Body of pancreas (tissue), 4 donors: Measurements from ENCODE around the gene GRIK4. TPM values are rescaled to one million over a fixed set of nuclear protein-coding genes. Genes with fewer than 3 reads are reported as not detected.

Experiments used
- ATAC-seq: fragments of 150-250 bp; one replicate; pipeline ENCODE4 v1.9.1; 2016
- DNase-seq, 4 donors: peaks; one replicate each; pipeline ENCODE4 v3.0.0-alpha.2; 2019
- H3K27ac ChIP-seq, 4 donors: fragments of 200-600 bp; sonication (generic); 1 replicate in 3 of 4; 2 replicates in 1 of 4; pipeline versions ENCODE4 v1.5.1 to v1.6.1; 2016 to 2019; ENCODE audit warnings: mild to moderate bottlenecking in 1 of 4, mixed read lengths in 1 of 4, moderate library complexity in 1 of 4
- H3K27me3 ChIP-seq, 2 donors: fragments of 200-600 bp; sonication (generic); one replicate each; pipeline ENCODE4 v1.6.0; 2016; ENCODE audit warnings: mild to moderate bottlenecking in 1 of 2
- H3K36me3 ChIP-seq, 2 donors: fragments of 200-600 bp; sonication (generic); replicated peaks in 1 of 2; 2 replicates each; pipeline ENCODE4 v1.5.1; 2016; ENCODE audit warnings: low read depth in 2 of 2; ENCODE audit not compliant: insufficient read depth in 1 of 2
- H3K4me1 ChIP-seq: fragments of 200-600 bp; sonication (generic); one replicate; pipeline ENCODE4 v1.6.0; 2016
- H3K4me3 ChIP-seq, 2 donors: fragments of 200-600 bp; sonication (generic); 1 replicate in 1 of 2; 2 replicates in 1 of 2; pipeline ENCODE4 v1.5.1; 2016 to 2019
- H3K9me3 ChIP-seq, 3 donors: fragments of 200-600 bp; sonication (generic); 1 replicate in 2 of 3; 2 replicates in 1 of 3; pipeline ENCODE4 v1.5.1; 2016
- POLR2A ChIP-seq, 3 donors: fragments of 450-650 bp; IDR thresholded peaks; one replicate each; pipeline ENCODE4 v1.6.1; 2016; ENCODE audit warnings: antibody characterized with exemption in 3 of 3, mild to moderate bottlenecking in 2 of 3
- WGBS, 2 donors: methylation state at CpG; one replicate each; pipeline ENCODE4 v1.1.5; 2017; 5-methylcytosine and 5-hydroxymethylcytosine counted together
- intact Hi-C: fragments of 100-400 bp; cut with DNase I; formaldehyde crosslinking; loops from one replicate; pipeline ENCODE4 v1.15.1; 2023
- total RNA-seq, 2 donors: library from RNA; depleted of rRNA; stranded (reverse); fragments of >200 nt; gene quantifications; one replicate each; pipeline ENCODE4 v1.1.0, GENCODE V29; 2016
- TF ChIP-seq, protein P1 (sequence below), 7 experiments: fragments of 450-650 bp in 4 of 7; fragments of 200-600 bp in 3 of 7; sonication (generic) in 3 of 7; IDR thresholded peaks; one replicate each; pipeline ENCODE4 v1.5.1; 2016 to 2019; ENCODE audit warnings: antibody characterized with exemption in 7 of 7

Gene GRIK4
- total RNA-seq, 2 donors from 2014 or later: not detected

DNA sequence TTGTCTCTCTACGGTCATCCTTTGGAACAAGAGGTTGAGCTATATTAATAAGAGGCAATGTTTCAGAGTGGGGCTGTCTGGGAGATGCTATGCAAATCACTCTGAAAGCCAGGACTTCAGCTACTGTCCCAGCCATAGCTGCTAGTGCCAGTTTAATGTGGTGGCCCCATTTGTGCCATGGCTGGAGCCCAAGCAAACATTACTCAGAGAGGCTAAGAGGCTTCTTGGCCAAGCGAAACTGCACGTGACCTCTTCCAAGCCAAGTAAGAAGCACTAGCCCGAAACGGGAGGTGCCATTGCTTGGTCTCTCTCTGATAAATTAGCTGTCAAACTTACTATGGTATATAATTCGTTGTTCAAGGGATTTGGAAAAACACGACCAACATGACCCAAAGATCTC, 462.0 kb downstream of the GRIK4 start:
- Histone ChIP-seq H3K4me1 (no peaks in the 10 kb centered on the region), H3K36me3 (no peaks in the 10 kb centered on the region), H3K27ac (no peak overlapping the region), H3K4me3 (no peak overlapping the region), H3K9me3 (no peaks in the 10 kb centered on the region), H3K27me3 (no peaks in the 10 kb centered on the region)
- DNase-seq (no peak), ATAC-seq (no peak)
- WGBS, 2 donors: 67 to 70% methylated on average over 7 of the region's 7 CpGs
- TF ChIP-seq, protein P1, sequence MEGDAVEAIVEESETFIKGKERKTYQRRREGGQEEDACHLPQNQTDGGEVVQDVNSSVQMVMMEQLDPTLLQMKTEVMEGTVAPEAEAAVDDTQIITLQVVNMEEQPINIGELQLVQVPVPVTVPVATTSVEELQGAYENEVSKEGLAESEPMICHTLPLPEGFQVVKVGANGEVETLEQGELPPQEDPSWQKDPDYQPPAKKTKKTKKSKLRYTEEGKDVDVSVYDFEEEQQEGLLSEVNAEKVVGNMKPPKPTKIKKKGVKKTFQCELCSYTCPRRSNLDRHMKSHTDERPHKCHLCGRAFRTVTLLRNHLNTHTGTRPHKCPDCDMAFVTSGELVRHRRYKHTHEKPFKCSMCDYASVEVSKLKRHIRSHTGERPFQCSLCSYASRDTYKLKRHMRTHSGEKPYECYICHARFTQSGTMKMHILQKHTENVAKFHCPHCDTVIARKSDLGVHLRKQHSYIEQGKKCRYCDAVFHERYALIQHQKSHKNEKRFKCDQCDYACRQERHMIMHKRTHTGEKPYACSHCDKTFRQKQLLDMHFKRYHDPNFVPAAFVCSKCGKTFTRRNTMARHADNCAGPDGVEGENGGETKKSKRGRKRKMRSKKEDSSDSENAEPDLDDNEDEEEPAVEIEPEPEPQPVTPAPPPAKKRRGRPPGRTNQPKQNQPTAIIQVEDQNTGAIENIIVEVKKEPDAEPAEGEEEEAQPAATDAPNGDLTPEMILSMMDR (IDR thresholded peaks at IDR 0.05): no peak
- no peak for TF ChIP-seq POLR2A (IDR thresholded peaks at IDR 0.05)
- intact Hi-C loops: no loop called here

DNA sequence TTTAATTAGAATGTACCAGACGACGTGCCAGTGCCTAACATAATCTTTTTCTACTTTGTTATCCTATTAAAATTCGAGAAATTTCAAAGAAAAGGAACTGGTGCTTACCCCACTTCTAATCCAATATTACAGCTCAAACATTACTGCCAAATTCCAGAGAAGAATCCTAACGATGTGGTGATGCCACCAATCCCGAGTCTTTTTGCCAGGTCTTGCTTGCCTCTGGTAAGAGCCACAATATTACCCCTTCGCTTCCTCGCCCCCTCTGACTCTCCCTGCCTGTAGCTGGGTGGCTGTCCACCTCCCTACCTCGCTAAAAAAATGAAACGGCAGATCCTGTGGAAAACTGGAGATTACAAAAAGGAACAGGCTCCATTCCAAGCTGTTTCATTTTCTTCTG, 462.9 kb downstream of the GRIK4 start:
- intact Hi-C loops: no loop called here
- no peaks in the 10 kb centered on the region for H3K36me3 ChIP-seq
- H3K4me1 ChIP-seq: no peaks in the 10 kb centered on the region
- no peak overlapping the region for H3K4me3 ChIP-seq
- ATAC-seq: no peak
- DNase-seq: no peak
- no peaks in the 10 kb centered on the region for H3K27me3 ChIP-seq
- no peaks in the 10 kb centered on the region for H3K9me3 ChIP-seq
- no peak overlapping the region for H3K27ac ChIP-seq
- 47 to 50% methylated on average over 9 of the region's 9 CpGs for WGBS, 2 donors
- TF ChIP-seq, protein P1 (IDR thresholded peaks at IDR 0.05): no peak
- no peak for TF ChIP-seq POLR2A (IDR thresholded peaks at IDR 0.05)

DNA sequence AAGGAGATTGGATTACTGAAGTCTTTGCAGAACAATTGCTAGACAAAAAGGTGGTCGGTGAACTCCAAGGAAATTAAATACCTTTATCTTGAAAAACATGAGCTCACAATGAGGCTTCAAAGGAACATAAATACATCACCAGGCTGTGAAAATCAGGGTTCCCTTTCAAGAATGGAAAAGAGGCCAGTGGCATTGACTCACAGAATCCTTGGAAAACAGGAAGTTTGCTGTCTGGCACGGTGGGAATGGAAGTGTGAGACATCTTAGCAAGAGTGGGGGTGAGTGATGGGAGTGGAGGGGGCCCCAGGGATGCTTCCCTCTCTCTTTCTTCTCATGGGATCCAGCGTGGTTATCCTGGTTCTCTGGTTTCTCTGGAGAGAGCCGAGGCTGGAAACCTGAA, 463.4 kb downstream of the GRIK4 start:
- Histone ChIP-seq H3K9me3 (no peaks in the 10 kb centered on the region), H3K4me1 (no peaks in the 10 kb centered on the region), H3K27me3 (no peaks in the 10 kb centered on the region), H3K27ac (no peak overlapping the region), H3K36me3 (no peaks in the 10 kb centered on the region), H3K4me3 (no peak overlapping the region)
- no peak for DNase-seq
- intact Hi-C loops: no loop called here
- TF ChIP-seq POLR2A (IDR thresholded peaks at IDR 0.05): no peak
- TF ChIP-seq, protein P1 (IDR thresholded peaks at IDR 0.05): no peak
- 32 to 35% methylated on average over 4 of the region's 4 CpGs for WGBS, 2 donors
- ATAC-seq: no peak

DNA sequence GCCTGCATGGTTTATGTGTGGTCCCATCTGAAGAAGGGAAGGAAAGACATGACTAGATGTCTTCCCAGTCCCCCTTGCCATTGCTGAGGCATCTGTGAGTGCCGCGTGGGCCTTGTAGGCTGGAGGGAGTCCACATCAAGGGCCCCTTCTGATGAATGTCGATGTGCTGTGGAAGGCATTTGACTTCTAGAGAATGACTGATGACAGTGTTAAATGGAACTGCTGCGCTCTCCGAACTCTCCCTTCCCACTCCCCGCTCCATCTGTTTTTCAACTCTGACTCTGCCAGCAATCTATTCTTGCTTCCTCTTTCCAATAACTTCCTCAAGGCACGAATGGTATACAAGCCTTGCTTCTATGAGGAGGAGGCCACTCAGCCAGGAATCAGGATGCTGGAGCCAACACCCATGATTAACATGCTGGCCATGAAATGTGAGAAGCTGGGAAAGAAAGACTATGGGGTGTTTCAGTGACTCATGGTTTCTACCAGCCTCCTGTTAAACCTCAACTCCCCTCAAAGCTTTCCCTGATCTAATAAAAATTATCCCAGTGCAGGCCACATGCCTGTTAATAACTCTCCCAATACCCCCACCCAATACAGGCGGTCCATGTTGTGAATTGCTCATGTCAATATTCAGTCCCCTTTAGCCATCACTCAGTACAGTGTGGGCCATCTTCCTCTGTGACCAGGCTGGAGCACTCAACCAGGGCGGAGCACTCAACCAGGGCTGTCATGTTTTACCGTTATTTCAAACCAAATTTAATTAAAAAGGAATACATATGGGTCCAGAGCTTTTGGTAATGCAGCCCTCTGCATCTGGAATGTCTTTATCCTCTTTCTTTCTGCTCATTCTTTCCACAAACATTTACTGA, 466.0 kb downstream of the GRIK4 start:
- H3K9me3 ChIP-seq: no peaks in the 10 kb centered on the region
- DNase-seq: no peak
- no peaks in the 10 kb centered on the region for H3K4me1 ChIP-seq
- intact Hi-C loops: no loop called here
- TF ChIP-seq, protein P1 (IDR thresholded peaks at IDR 0.05): no peak
- TF ChIP-seq POLR2A (IDR thresholded peaks at IDR 0.05): no peak
- H3K27me3 ChIP-seq: no peaks in the 10 kb centered on the region
- H3K36me3 ChIP-seq: no peaks in the 10 kb centered on the region
- 80% methylated on average over 10 of the region's 10 CpGs for WGBS, 2 donors
- no peak overlapping the region for H3K4me3 ChIP-seq
- ATAC-seq: no peak
- no peak overlapping the region for H3K27ac ChIP-seq

DNA sequence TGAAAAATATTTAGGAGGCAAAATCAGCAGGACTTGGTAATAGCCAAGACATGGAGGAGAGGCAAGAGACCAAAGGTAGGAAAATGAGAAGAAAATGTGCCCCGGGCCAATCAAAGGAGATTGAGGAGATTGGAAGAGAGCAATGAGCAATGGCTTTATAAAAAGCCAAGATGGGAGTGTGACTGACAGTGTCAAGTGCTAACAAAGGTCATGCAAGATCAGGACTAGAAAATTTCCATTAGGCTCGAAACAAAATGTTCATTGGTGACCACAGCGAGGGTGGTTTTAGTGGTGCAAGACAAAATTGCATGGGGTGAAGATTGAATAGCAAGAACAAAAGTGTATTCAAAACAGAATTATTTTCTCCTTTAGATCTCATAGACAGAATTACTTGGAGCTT, 467.2 kb downstream of the GRIK4 start:
- H3K9me3 ChIP-seq: no peaks in the 10 kb centered on the region
- no peak overlapping the region for H3K4me3 ChIP-seq
- ATAC-seq: no peak
- no peaks in the 10 kb centered on the region for H3K27me3 ChIP-seq
- no peak for DNase-seq
- WGBS, 2 donors: 53 to 72% methylated on average over 3 of the region's 3 CpGs
- no peak overlapping the region for H3K27ac ChIP-seq
- TF ChIP-seq, protein P1 (IDR thresholded peaks at IDR 0.05): no peak
- no peak for TF ChIP-seq POLR2A (IDR thresholded peaks at IDR 0.05)
- no peaks in the 10 kb centered on the region for H3K4me1 ChIP-seq
- intact Hi-C loops: no loop called here
- no peaks in the 10 kb centered on the region for H3K36me3 ChIP-seq
